CD4-positive, alpha-beta memory T cell (primary cell): ENCODE results near the gene CMTM1. TPM values are rescaled to one million over a fixed set of nuclear protein-coding genes. Genes with fewer than 3 reads are reported as not detected.

Experiments
- CTCF ChIA-PET: fragments of 350-600 bp; sonication (Branson Sonifier 250); formaldehyde crosslinking; loops from one replicate; lab custom pipeline; 2021; ENCODE audit warnings: inconsistent platforms; ENCODE audit not compliant: partially characterized antibody; lab: Charles Lee
- POLR2A ChIA-PET: fragments of 350-600 bp; sonication (Branson Sonifier 250); formaldehyde crosslinking; loops from one replicate; lab custom pipeline; 2021; ENCODE audit not compliant: partially characterized antibody; lab: Charles Lee
- DNase-seq, 5 donors: peaks; one replicate each; pipeline versions ENCODE4 v3.0.0 to v3.0.0-alpha.2; 2020 to 2022; ENCODE audit warnings: mixed read lengths in 1 of 5
- H3K27ac ChIP-seq: one replicate; pipeline ENCODE4 v1.7.0; 2013; ENCODE audit warnings: low read depth, low read length
- H3K27me3 ChIP-seq: 2 replicates; pipeline ENCODE4 v1.7.0; 2013; ENCODE audit warnings: mild to moderate bottlenecking, low read length, moderate library complexity; ENCODE audit not compliant: insufficient read depth
- H3K36me3 ChIP-seq: 2 replicates; pipeline ENCODE4 v1.7.0; 2013; ENCODE audit warnings: mild to moderate bottlenecking, low read length, moderate library complexity; ENCODE audit not compliant: insufficient read depth
- H3K4me1 ChIP-seq: 2 replicates; pipeline ENCODE4 v1.7.0; 2013; ENCODE audit warnings: mild to moderate bottlenecking, low read length, moderate library complexity; ENCODE audit not compliant: insufficient read depth
- H3K4me3 ChIP-seq, 2 donors: one replicate each; pipeline ENCODE4 v1.7.0; 2013; ENCODE audit warnings: low read length in 2 of 2, mild to moderate bottlenecking in 1 of 2
- H3K9me3 ChIP-seq, 2 donors: one replicate each; pipeline ENCODE4 v1.7.0; 2013; ENCODE audit warnings: low read length in 2 of 2, control low read depth in 1 of 2; ENCODE audit not compliant: control insufficient read depth in 1 of 2
- H3K27ac Mint-ChIP-seq, 7 donors: one replicate each; pipeline ENCODE4 v1.8.0; 2020 to 2021; ENCODE audit warnings: mixed read lengths in 7 of 7, mild to moderate bottlenecking in 6 of 7, inconsistent platforms in 3 of 7, moderate library complexity in 3 of 7
- H3K27me3 Mint-ChIP-seq, 2 donors: one replicate each; pipeline ENCODE4 v1.8.0; 2020 to 2021; ENCODE audit warnings: mixed read lengths in 2 of 2
- H3K36me3 Mint-ChIP-seq, 2 donors: one replicate each; pipeline ENCODE4 v1.8.0; 2020 to 2021; ENCODE audit warnings: mixed read lengths in 2 of 2, inconsistent platforms in 1 of 2, mild to moderate bottlenecking in 1 of 2
- H3K4me1 Mint-ChIP-seq, 4 donors: one replicate each; pipeline ENCODE4 v1.8.0; 2020 to 2021; ENCODE audit warnings: mixed read lengths in 4 of 4, mild to moderate bottlenecking in 1 of 4
- H3K4me3 Mint-ChIP-seq, 8 donors: one replicate each; pipeline ENCODE4 v1.8.0; 2020 to 2021; ENCODE audit warnings: mixed read lengths in 8 of 8, mild to moderate bottlenecking in 7 of 8, moderate library complexity in 6 of 8, inconsistent platforms in 3 of 8
- H3K9me3 Mint-ChIP-seq, 8 donors: one replicate each; pipeline ENCODE4 v1.8.0; 2020 to 2021; ENCODE audit warnings: mixed read lengths in 8 of 8, mild to moderate bottlenecking in 5 of 8, inconsistent platforms in 3 of 8, moderate library complexity in 1 of 8
- intact Hi-C: fragments of 100-400 bp; cut with micrococcal nuclease; formaldehyde crosslinking; loops from one replicate; pipeline ENCODE4 v1.15.1; 2023
- polyA plus RNA-seq, 2 donors: library from polyadenylated mRNA; unstranded; fragments of 300-500 nt; fragmentation: Illumina TruSeq; gene quantifications; one replicate each; pipeline ENCODE4 v1.2.3, GENCODE V29; 2021
- total RNA-seq, 2 experiments: library from RNA; stranded (reverse); gene quantifications; one replicate each; pipeline ENCODE4 v1.2.3, GENCODE V29; 2021

CMTM1 gene
- total and polyA plus RNA-seq, 4 experiments from 2014 or later, result 0.80 to 13.4 (median 6.9) TPM

GRCh38 chr16:66520406-66521170, 45.7 kb upstream of the CMTM1 start:
- H3K4me1 Mint-ChIP-seq, result peaks cover 70 to 100% (median 85%) of the 10 kb centered on the region in 4 donors
- no peaks in the 10 kb centered on the region for H3K36me3 Mint-ChIP-seq
- Histone ChIP-seq H3K27me3 (no peaks in the 10 kb centered on the region), H3K36me3 (no peaks in the 10 kb centered on the region), H3K4me1 (peaks cover 91% of the 10 kb centered on the region), H3K9me3 (no peaks in the 10 kb centered on the region), H3K27ac (peak overlapping the region; percentile 51), H3K4me3 (peak overlapping the region in 1 of 2 donors; percentile 32)
- no peaks in the 10 kb centered on the region for H3K27me3 Mint-ChIP-seq
- peak overlapping the region; percentile 84 to 98 (median 89) for H3K27ac Mint-ChIP-seq
- peaks cover 0 to 2% (median 0%) of the 10 kb centered on the region in 8 donors for H3K9me3 Mint-ChIP-seq
- POLR2A ChIA-PET, result interaction anchor here (1.0 to 16.1 kb wide), 8 partner anchors 9 to 83 kb away, joined by 4 to 440 read pairs (median 15); partner anchors contain the start of genes CKLF, CMTM3 and TK2
- intact Hi-C loops, result no loop called here
- CTCF ChIA-PET, result interaction anchor here (0.9 to 7.2 kb wide), 10 partner anchors 9 to 348 kb away, joined by 3 to 72 read pairs (median 6); partner anchors contain the start of genes CKLF, NAE1 and TK2
- H3K4me3 Mint-ChIP-seq, result peak overlapping the region in 7 of 8 donors; percentile 52 to 86 (median 78)
- no peak for DNase-seq

- no peaks in the 10 kb centered on the region for H3K36me3 Mint-ChIP-seq
- ChIA-PET POLR2A (interaction anchor here (1.0 to 16.1 kb wide), 13 partner anchors 9 to 83 kb away, joined by 3 to 440 read pairs (median 4); partner anchors contain the start of genes CKLF, CMTM3 and TK2), CTCF (interaction anchor here (0.9 to 7.2 kb wide), 16 partner anchors 9 to 347 kb away, joined by 3 to 72 read pairs (median 5); partner anchors contain the start of genes CKLF, NAE1 and TK2)
- Histone ChIP-seq H3K4me1 (peaks cover 91% of the 10 kb centered on the region), H3K9me3 (no peaks in the 10 kb centered on the region), H3K27me3 (no peaks in the 10 kb centered on the region), H3K4me3 (peak overlapping the region; percentile 32 to 57), H3K27ac (peak overlapping the region; percentile 51), H3K36me3 (no peaks in the 10 kb centered on the region)
- intact Hi-C loops, result no loop called here
- peak overlapping the region; percentile 89 to 98 (median 95) for H3K27ac Mint-ChIP-seq
- DNase-seq, result no peak
- H3K9me3 Mint-ChIP-seq, result peaks cover 0 to 2% (median 0%) of the 10 kb centered on the region in 8 donors
- H3K27me3 Mint-ChIP-seq, result no peaks in the 10 kb centered on the region
- peak overlapping the region in 7 of 8 donors; percentile 77 to 86 (median 79) for H3K4me3 Mint-ChIP-seq
- peaks cover 72 to 100% (median 85%) of the 10 kb centered on the region in 4 donors for H3K4me1 Mint-ChIP-seq
Observed at GRCh38 chr16:66521252-66521713, 45.0 kb upstream of the CMTM1 start.

- Histone ChIP-seq H3K27me3 (no peaks in the 10 kb centered on the region), H3K27ac (peak overlapping the region; percentile 51), H3K36me3 (no peaks in the 10 kb centered on the region), H3K9me3 (no peaks in the 10 kb centered on the region), H3K4me1 (peaks cover 82% of the 10 kb centered on the region), H3K4me3 (peak overlapping the region; percentile 32 to 57)
- ChIA-PET CTCF (interaction anchor here (0.9 to 7.2 kb wide), 15 partner anchors 10 to 128 kb away, joined by 3 to 72 read pairs (median 5); partner anchors contain the start of genes CKLF and TK2), POLR2A (interaction anchor here (0.9 to 16.1 kb wide), 16 partner anchors 8 to 114 kb away, joined by 3 to 440 read pairs (median 6); partner anchors contain the start of genes CKLF, CMTM3 and TK2)
- H3K36me3 Mint-ChIP-seq, result no peaks in the 10 kb centered on the region
- intact Hi-C loops, result loop anchor here (2.0 kb wide), 1 partner anchor 43 kb away; no protein-coding TSS in a partner anchor
- H3K4me1 Mint-ChIP-seq, result peaks cover 64 to 100% (median 82%) of the 10 kb centered on the region in 4 donors
- peaks cover 0 to 2% (median 0%) of the 10 kb centered on the region in 8 donors for H3K9me3 Mint-ChIP-seq
- no peaks in the 10 kb centered on the region for H3K27me3 Mint-ChIP-seq
- peak overlapping the region; percentile 89 to 98 (median 95) for H3K27ac Mint-ChIP-seq
- peak overlapping the region; percentile 73 to 86 (median 79) for H3K4me3 Mint-ChIP-seq
- DNase-seq, result peak; percentile 71 to 96 (median 77)
Observed at GRCh38 chr16:66521951-66522771, 44.1 kb upstream of the CMTM1 start.

GRCh38 chr16:66522816-66523590, 43.2 kb upstream of the CMTM1 start:
- H3K9me3 ChIP-seq, result no peaks in the 10 kb centered on the region
- peak overlapping the region; percentile 14 to 32 for H3K4me3 ChIP-seq
- ChIA-PET POLR2A (interaction anchor here (0.9 to 16.1 kb wide), 16 partner anchors 7 to 115 kb away, joined by 3 to 440 read pairs (median 6); partner anchors contain the start of genes CKLF, CMTM2, CMTM3 and TK2), CTCF (interaction anchor here (1.0 to 7.2 kb wide), 13 partner anchors 11 to 128 kb away, joined by 3 to 72 read pairs (median 5); partner anchors contain the start of genes CKLF and TK2)
- Mint-ChIP-seq H3K27ac (peak overlapping the region; percentile 89 to 98 (median 95)), H3K27me3 (no peaks in the 10 kb centered on the region), H3K4me1 (peaks cover 58 to 100% (median 78%) of the 10 kb centered on the region in 4 donors), H3K36me3 (no peaks in the 10 kb centered on the region), H3K4me3 (peak overlapping the region; percentile 75 to 90 (median 80)), H3K9me3 (peaks cover 0 to 2% (median 0%) of the 10 kb centered on the region in 8 donors)
- H3K27me3 ChIP-seq, result no peaks in the 10 kb centered on the region
- peak overlapping the region; percentile 51 for H3K27ac ChIP-seq
- H3K4me1 ChIP-seq, result peaks cover 74% of the 10 kb centered on the region
- DNase-seq, result no peak
- intact Hi-C loops, result loop anchor here (2.0 kb wide), 1 partner anchor 44 kb away; no protein-coding TSS in a partner anchor
- H3K36me3 ChIP-seq, result no peaks in the 10 kb centered on the region

GRCh38 chr16:66523861-66524354, 42.3 kb upstream of the CMTM1 start:
- no peaks in the 10 kb centered on the region for H3K9me3 ChIP-seq
- H3K4me3 ChIP-seq, result peak overlapping the region; percentile 19 to 32
- Mint-ChIP-seq H3K27me3 (no peaks in the 10 kb centered on the region), H3K27ac (peak overlapping the region; percentile 89 to 98 (median 95)), H3K4me3 (peak overlapping the region; percentile 75 to 90 (median 80)), H3K4me1 (peaks cover 57 to 97% (median 76%) of the 10 kb centered on the region in 4 donors), H3K9me3 (peaks cover 0 to 2% (median 0%) of the 10 kb centered on the region in 8 donors), H3K36me3 (peaks cover 2 to 6% of the 10 kb centered on the region in 2 donors)
- peak overlapping the region; percentile 51 for H3K27ac ChIP-seq
- intact Hi-C loops, result loop anchor here (1.0 to 2.0 kb wide), 5 partner anchors 8 to 81 kb away; partner anchors contain the start of genes CKLF and CMTM3
- H3K36me3 ChIP-seq, result no peaks in the 10 kb centered on the region
- CTCF ChIA-PET, result interaction anchor here (1.0 to 7.2 kb wide), 7 partner anchors 12 to 118 kb away, joined by 3 to 72 read pairs (median 15); partner anchors contain the start of genes CKLF and TK2
- DNase-seq, result peak; percentile 58 to 74 (median 66)
- POLR2A ChIA-PET, result interaction anchor here (0.9 to 16.1 kb wide), 12 partner anchors 9 to 116 kb away, joined by 3 to 440 read pairs (median 8); partner anchors contain the start of genes CKLF, CMTM2, CMTM3 and TK2
- H3K27me3 ChIP-seq, result no peaks in the 10 kb centered on the region
- peaks cover 71% of the 10 kb centered on the region for H3K4me1 ChIP-seq
